HG02840 (cell line): Measurements from ENCODE around the gene HSPA4L.

Source experiments
- ATAC-seq: cut with Tn5 transposase; IDR thresholded peaks from one replicate; pipeline ENCODE4 v1.9.1; 2021; ENCODE audit warnings: mild to moderate bottlenecking, moderate library complexity, moderate number of reproducible peaks; ENCODE audit not compliant: unreplicated experiment, low FRiP score

Gene HSPA4L

GRCh38 chr4:127783026-127783769 is 1.1 kb downstream of the HSPA4L start:
- ATAC-seq: peak; percentile 19

- no peak for ATAC-seq
Observed at GRCh38 chr4:127783955-127784770, 2.0 kb downstream of the HSPA4L start.

GRCh38 chr4:127788517-127788916 is 6.4 kb downstream of the HSPA4L start:
- no peak for ATAC-seq

GRCh38 chr4:127791391-127791790 is 9.3 kb downstream of the HSPA4L start:
- no peak for ATAC-seq

GRCh38 chr4:127793528-127793927 is 11.4 kb downstream of the HSPA4L start:
- ATAC-seq: no peak

GRCh38 chr4:127799711-127800110 is 17.6 kb downstream of the HSPA4L start:
- ATAC-seq: no peak

- ATAC-seq: no peak
Observed at GRCh38 chr4:127809173-127809800, 27.2 kb downstream of the HSPA4L start.

- no peak for ATAC-seq
Observed at GRCh38 chr4:127810551-127810950, 28.4 kb downstream of the HSPA4L start.

GRCh38 chr4:127822430-127822829 is 40.3 kb downstream of the HSPA4L start:
- no peak for ATAC-seq

- no peak for ATAC-seq
Observed at GRCh38 chr4:127828121-127828520, 46.0 kb downstream of the HSPA4L start.

- ATAC-seq: peak; percentile 84
Observed at GRCh38 chr4:127829014-127829413, 46.9 kb downstream of the HSPA4L start.

- ATAC-seq: peak; percentile 63
Observed at GRCh38 chr4:127832585-127832984, 50.5 kb downstream of the HSPA4L start.

- no peak for ATAC-seq
Observed at GRCh38 chr4:127843704-127844600, 61.8 kb downstream of the HSPA4L start.

GRCh38 chr4:127844601-127845116 is 62.5 kb downstream of the HSPA4L start:
- no peak for ATAC-seq

GRCh38 chr4:127846061-127846460 is 63.9 kb downstream of the HSPA4L start:
- ATAC-seq: no peak

- no peak for ATAC-seq
Observed at GRCh38 chr4:127846765-127847164, 64.6 kb downstream of the HSPA4L start.

GRCh38 chr4:127849505-127850234 is 67.5 kb downstream of the HSPA4L start:
- ATAC-seq: no peak

- no peak for ATAC-seq
Observed at GRCh38 chr4:127852661-127853060, 70.5 kb downstream of the HSPA4L start.

- no peak for ATAC-seq
Observed at GRCh38 chr4:127856196-127856812, 74.2 kb downstream of the HSPA4L start.
